NCI-H774 (cell line): ENCODE results near the gene MRPS17.

Experiments used
- DNase-seq: peaks from one replicate; lab custom pipeline; 2025; lab: John Stamatoyannopoulos, UW

MRPS17 gene

GRCh38 chr7:55970978-55971377 is 19.3 kb downstream of the MRPS17 start:
- DNase-seq: no peak

- DNase-seq: no peak
Observed at GRCh38 chr7:55973747-55974250, 22.1 kb downstream of the MRPS17 start.

GRCh38 chr7:55975988-55976633 is 24.4 kb downstream of the MRPS17 start:
- peak; percentile 83 for DNase-seq

- DNase-seq: peak; percentile 61
Observed at GRCh38 chr7:55977831-55978230, 26.2 kb downstream of the MRPS17 start.

- DNase-seq: no peak
Observed at GRCh38 chr7:55980266-55980665, 28.6 kb downstream of the MRPS17 start.

GRCh38 chr7:55983537-55983936 is 31.9 kb downstream of the MRPS17 start:
- no peak for DNase-seq

GRCh38 chr7:55992346-55992745 is 40.7 kb downstream of the MRPS17 start:
- DNase-seq: no peak

GRCh38 chr7:55996856-55997500 is 45.3 kb downstream of the MRPS17 start:
- DNase-seq: no peak

- no peak for DNase-seq
Observed at GRCh38 chr7:56003749-56004148, 52.1 kb downstream of the MRPS17 start.
